ENCODE data around the gene ZNF337. TPM values are rescaled to one million over a fixed set of nuclear protein-coding genes. Genes with fewer than 3 reads are reported as not detected.

ZNF337 gene
- total RNA-seq (1 to 10 TPM; 3.6 to 5.9 TPM), polyA plus RNA-seq (1 to 10 TPM; 1.1 to 2.8 TPM)

GRCh38 chr20:25696371-25697131, at the start of gene ZNF337:
Gene ZNF337, minus strand, starts transcription at chr20:25696853. Its CDS starts 10,436 bp downstream, at chr20:25686417.
- Histone ChIP-seq H3K36me3 (ENCODE audit: control insufficient read depth in 4 of 4, insufficient read depth in 3 of 4, low read depth in 1 of 4, low read length in 3 of 4) (no peaks in the 10 kb centered on the region), H3K4me1 (ENCODE audit: control insufficient read depth in 4 of 4, insufficient read depth in 4 of 4, low read length in 3 of 4) (peaks cover 0 to 11% (median 6%) of the 10 kb centered on the region in 4 donors), H3K9ac (ENCODE audit: low read depth in 1 of 2, low read length in 2 of 2) (peak within 1 kb of the TSS; percentile 43 to 71), H3K9me3 (ENCODE audit: control insufficient read depth in 4 of 4, low read length in 3 of 4) (no peaks in the 10 kb centered on the region), H3K27ac (ENCODE audit: low read depth in 1 of 2, low read length in 2 of 2) (peak within 1 kb of the TSS; percentile 67 to 92), H3K27me3 (ENCODE audit: control insufficient read depth in 4 of 4, insufficient read depth in 4 of 4, low read length in 3 of 4) (no peaks in the 10 kb centered on the region), H3K4me3 (ENCODE audit: low read depth in 1 of 3, low read length in 3 of 3) (peak within 1 kb of the TSS; percentile 82 to 92 (median 84))
- peak in 1 of 2 donors; percentile 43 for TF ChIP-seq JUND (IDR thresholded peaks at IDR 0.05)
- peak; percentile 33 to 88 for TF ChIP-seq GABPA (IDR thresholded peaks at IDR 0.05 in 1 of 2, conservative IDR thresholded peaks at IDR 0.05 in 1 of 2)
- peak; percentile 49 for TF ChIP-seq NR2F2 (IDR thresholded peaks at IDR 0.05)
- TF ChIP-seq, protein P1, sequence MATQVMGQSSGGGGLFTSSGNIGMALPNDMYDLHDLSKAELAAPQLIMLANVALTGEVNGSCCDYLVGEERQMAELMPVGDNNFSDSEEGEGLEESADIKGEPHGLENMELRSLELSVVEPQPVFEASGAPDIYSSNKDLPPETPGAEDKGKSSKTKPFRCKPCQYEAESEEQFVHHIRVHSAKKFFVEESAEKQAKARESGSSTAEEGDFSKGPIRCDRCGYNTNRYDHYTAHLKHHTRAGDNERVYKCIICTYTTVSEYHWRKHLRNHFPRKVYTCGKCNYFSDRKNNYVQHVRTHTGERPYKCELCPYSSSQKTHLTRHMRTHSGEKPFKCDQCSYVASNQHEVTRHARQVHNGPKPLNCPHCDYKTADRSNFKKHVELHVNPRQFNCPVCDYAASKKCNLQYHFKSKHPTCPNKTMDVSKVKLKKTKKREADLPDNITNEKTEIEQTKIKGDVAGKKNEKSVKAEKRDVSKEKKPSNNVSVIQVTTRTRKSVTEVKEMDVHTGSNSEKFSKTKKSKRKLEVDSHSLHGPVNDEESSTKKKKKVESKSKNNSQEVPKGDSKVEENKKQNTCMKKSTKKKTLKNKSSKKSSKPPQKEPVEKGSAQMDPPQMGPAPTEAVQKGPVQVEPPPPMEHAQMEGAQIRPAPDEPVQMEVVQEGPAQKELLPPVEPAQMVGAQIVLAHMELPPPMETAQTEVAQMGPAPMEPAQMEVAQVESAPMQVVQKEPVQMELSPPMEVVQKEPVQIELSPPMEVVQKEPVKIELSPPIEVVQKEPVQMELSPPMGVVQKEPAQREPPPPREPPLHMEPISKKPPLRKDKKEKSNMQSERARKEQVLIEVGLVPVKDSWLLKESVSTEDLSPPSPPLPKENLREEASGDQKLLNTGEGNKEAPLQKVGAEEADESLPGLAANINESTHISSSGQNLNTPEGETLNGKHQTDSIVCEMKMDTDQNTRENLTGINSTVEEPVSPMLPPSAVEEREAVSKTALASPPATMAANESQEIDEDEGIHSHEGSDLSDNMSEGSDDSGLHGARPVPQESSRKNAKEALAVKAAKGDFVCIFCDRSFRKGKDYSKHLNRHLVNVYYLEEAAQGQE (IDR thresholded peaks at IDR 0.05): peak; percentile 88
- TF ChIP-seq, protein P2, sequence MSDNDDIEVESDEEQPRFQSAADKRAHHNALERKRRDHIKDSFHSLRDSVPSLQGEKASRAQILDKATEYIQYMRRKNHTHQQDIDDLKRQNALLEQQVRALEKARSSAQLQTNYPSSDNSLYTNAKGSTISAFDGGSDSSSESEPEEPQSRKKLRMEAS (IDR thresholded peaks at IDR 0.05): no peak
- peak; percentile 56 for TF ChIP-seq RXRA (IDR thresholded peaks at IDR 0.05)
- no peak for TF ChIP-seq HNF4G (IDR thresholded peaks at IDR 0.05)
- TF ChIP-seq HNF4A (conservative IDR thresholded peaks at IDR 0.05): peak; percentile 42 to 55
- TF ChIP-seq FOXA2 (IDR thresholded peaks at IDR 0.05): no peak
- peak; percentile 90 for TF ChIP-seq YY1 (IDR thresholded peaks at IDR 0.05)
- TF ChIP-seq ZBTB33 (IDR thresholded peaks at IDR 0.05): peak; percentile 90
- TF ChIP-seq TAF1 (conservative IDR thresholded peaks at IDR 0.05): peak; percentile 95
- no peak for TF ChIP-seq CTCF (IDR thresholded peaks at IDR 0.05; ENCODE audit: low read depth, low read length, missing input control)
- TF ChIP-seq SP1 (IDR thresholded peaks at IDR 0.05): peak; percentile 65
- TF ChIP-seq ATF3 (IDR thresholded peaks at IDR 0.05): peak; percentile 41
- TF ChIP-seq RAD21 (IDR thresholded peaks at IDR 0.05): peak; percentile 47 to 53
- under 1% methylated on average over 82 of the region's 82 CpGs for WGBS
- peak; percentile 94 for DNase-seq (ENCODE audit: low spot score)
